ENCODE measurements around the gene TEX29.

Gene TEX29

GRCh38 chr13:111323549-111323948, 3.1 kb downstream of the TEX29 start:
- no peak for DNase-seq

- DNase-seq = no peak
Measured at GRCh38 chr13:111323950-111324651, 3.7 kb downstream of the TEX29 start.

- no peak for DNase-seq
Measured at GRCh38 chr13:111324736-111325135, 4.3 kb downstream of the TEX29 start.

GRCh38 chr13:111325146-111325890, 4.9 kb downstream of the TEX29 start:
- no peak for DNase-seq

GRCh38 chr13:111325941-111326620, 5.6 kb downstream of the TEX29 start:
- DNase-seq = no peak

- no peak for DNase-seq
Measured at GRCh38 chr13:111326621-111326965, 6.2 kb downstream of the TEX29 start.

- no peak for DNase-seq
Measured at GRCh38 chr13:111326981-111327642, 6.7 kb downstream of the TEX29 start.

GRCh38 chr13:111327730-111328573, 7.5 kb downstream of the TEX29 start:
- DNase-seq = no peak

GRCh38 chr13:111328574-111329410, 8.3 kb downstream of the TEX29 start:
- no peak for DNase-seq

- DNase-seq = no peak
Measured at GRCh38 chr13:111329641-111330040, 9.2 kb downstream of the TEX29 start.

- no peak for DNase-seq
Measured at GRCh38 chr13:111330066-111330610, 9.7 kb downstream of the TEX29 start.

- DNase-seq = no peak
Measured at GRCh38 chr13:111335298-111335697, 14.9 kb downstream of the TEX29 start.

- DNase-seq = peak; percentile 59
Measured at GRCh38 chr13:111336666-111337065, 16.2 kb downstream of the TEX29 start.

GRCh38 chr13:111337206-111337605, 16.8 kb downstream of the TEX29 start:
- DNase-seq = peak; percentile 94

GRCh38 chr13:111337741-111338140, 17.3 kb downstream of the TEX29 start:
- DNase-seq = peak; percentile 6

- DNase-seq = no peak
Measured at GRCh38 chr13:111338841-111339240, 18.4 kb downstream of the TEX29 start.

- no peak for DNase-seq
Measured at GRCh38 chr13:111339366-111340143, 19.1 kb downstream of the TEX29 start.

- DNase-seq = no peak
Measured at GRCh38 chr13:111341886-111342285, 21.4 kb downstream of the TEX29 start.

GRCh38 chr13:111342721-111343120, 22.3 kb downstream of the TEX29 start:
- no peak for DNase-seq

- DNase-seq = no peak
Measured at GRCh38 chr13:111343186-111343805, 22.9 kb downstream of the TEX29 start.

Measured in fibroblast of skin of right quadriceps (primary cell).